ENCODE measurements around the gene ZNF200.
"Not testable (repeated sequence)": the region's sequence is repeated elsewhere in the genome, so short reads cannot be mapped to it uniquely, and the experiment has no call there.

The ZNF200 gene

DNA sequence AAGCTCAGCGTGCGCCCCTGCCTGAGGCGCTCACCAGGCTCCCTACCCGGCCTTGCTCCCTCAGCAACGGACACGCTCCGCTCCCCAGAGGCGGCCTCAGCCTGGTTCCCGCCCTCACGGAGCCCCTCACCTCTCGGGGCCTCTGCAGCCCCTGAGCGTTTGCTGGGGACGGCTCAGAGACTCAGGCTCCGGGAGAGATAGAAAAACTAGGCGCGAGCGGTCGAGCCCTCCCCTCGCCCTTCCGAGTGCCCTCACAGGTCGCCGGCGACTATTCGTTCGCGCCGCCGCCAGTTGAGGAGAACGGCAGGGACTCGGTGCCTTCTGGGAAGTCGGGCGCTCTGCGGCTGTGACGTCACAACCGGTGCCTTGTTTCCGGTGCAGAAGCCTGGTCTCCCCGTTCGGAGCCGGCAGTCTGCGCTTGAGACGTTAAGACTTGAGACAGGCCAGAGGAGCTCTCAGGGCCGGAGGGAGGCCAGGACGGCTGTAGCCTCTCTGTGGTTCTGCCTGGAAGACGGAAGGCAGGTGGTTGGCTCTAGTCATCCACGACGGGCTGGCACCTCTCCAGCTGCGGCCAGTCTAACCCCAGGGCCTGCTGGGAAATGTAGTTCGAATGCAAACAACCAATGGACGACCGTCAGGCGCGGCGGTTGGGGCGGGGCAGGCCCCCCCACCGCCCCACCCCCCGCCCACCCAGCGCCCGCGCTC lies at the start of gene ZNF200:
TSS of gene ZNF200 (minus strand) at position 302 of the 705 bp plus-strand sequence. CDS start 1,403 bp downstream, outside the sequence.
- peak; percentile 93 for DNase-seq

GRCh38 chr16:3283543-3284447 lies 48.8 kb upstream of the ZNF200 start:
- DNase-seq, result no peak

- peak; percentile 93 for DNase-seq
Measured at GRCh38 chr16:3282730-3283542, 48.0 kb upstream of the ZNF200 start, which contains the start of gene ZNF263. Gene ZNF263, plus strand, starts transcription at chr16:3283491. Its CDS starts 328 bp downstream, at chr16:3283819.

DNA sequence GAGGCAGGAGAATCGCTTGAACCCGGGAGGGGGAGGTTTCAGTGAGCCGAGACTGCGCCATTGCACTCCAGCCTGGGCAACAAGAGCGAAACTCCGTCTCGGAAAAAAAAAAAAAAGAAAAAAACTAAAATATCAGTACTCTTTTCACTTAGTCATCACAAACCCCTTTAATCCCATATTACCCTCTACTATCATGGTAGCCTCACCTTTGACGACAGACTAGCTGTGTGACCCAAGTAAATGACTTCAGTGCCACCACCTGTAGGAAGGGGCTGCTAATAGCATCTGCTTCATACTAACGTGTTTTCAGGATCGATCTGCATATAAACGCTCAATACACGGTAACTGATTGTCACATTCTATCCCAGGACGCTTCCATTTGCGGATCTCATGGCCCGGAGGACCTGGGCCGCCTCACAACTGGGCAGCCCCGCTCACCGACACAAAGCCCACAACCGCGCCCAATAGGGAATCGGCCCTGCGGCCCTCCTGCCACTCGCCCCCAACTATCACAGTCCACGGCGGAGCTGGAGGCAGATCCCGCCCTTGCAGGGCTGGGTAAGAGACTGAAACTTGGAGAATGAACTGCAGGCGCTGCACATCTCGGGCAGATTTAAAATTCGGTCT lies 47.3 kb upstream of the ZNF200 start:
- no peak for DNase-seq

DNA sequence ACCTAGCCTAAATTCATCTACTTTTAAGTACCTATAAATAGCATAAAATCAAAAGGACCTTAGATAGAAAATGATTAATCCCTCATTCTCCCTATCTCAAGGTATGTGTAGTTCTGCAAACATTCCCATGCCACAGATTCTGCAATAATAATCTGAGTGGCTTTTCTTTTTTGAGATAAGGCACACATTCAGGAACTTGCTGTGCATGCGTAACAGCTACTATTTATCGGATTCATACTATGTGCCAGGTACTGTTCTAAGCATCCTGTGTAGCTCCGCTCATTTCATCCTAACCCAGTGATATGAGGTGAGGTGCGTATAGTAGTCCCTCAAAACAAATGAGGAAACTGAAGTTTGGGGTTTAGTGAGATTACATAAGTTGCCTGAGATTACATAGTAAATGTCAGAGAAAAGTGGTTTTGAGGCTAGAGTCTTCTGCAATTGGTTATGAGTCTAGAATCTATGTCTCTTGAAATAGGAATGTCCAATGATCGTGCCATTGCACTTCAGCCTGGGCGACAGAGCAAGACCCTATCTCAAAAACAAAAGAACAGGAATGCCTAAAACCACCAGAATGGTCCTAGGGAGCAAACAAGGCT lies 46.4 kb upstream of the ZNF200 start:
- no peak for DNase-seq

- no peak for DNase-seq
Measured at GRCh38 chr16:3276679-3277078, 41.7 kb upstream of the ZNF200 start.

DNA sequence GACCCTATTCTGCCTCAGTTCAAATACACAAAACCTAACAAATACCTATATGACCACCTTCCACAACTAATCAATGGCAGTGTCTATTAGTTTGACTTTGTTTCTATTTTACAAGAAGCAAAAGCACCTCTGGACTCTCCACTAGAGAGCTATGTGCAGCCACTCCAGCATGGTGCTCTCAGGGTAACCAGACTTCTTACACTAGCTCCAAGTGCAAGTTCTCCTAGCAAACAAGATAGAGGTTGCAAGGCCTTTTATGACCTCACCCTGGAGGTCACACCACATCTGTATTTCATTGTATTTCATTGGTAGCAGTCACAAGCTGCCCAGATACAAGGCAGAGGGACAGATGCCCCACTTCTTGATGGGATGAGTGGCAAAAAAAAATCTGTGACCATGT lies 40.0 kb upstream of the ZNF200 start:
- DNase-seq, result no peak

GRCh38 chr16:3274490-3274889 lies 39.5 kb upstream of the ZNF200 start:
- no peak for DNase-seq

- DNase-seq, result not testable (repeated sequence)
Measured at GRCh38 chr16:3271281-3271680, 36.3 kb upstream of the ZNF200 start.

DNA sequence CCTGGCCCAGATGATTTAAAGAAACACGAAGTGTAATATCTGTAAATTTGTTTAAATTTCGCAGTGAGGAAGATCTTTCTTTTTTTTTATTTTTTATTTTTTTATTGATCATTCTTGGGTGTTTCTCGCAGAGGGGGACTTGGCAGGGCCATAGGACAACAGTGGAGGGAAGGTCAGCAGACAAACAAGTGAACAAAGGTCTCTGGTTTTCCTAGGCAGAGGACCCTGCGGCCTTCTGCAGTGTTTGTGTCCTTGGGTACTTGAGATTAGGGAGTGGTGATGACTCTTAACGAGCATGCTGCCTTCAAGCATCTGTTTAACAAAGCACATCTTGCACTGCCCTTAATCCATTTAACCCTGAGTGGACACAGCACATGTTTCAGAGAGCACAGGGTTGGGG lies 35.8 kb upstream of the ZNF200 start:
- not testable (repeated sequence) for DNase-seq

GRCh38 chr16:3268294-3268693 lies 33.3 kb upstream of the ZNF200 start:
- no peak for DNase-seq

DNA sequence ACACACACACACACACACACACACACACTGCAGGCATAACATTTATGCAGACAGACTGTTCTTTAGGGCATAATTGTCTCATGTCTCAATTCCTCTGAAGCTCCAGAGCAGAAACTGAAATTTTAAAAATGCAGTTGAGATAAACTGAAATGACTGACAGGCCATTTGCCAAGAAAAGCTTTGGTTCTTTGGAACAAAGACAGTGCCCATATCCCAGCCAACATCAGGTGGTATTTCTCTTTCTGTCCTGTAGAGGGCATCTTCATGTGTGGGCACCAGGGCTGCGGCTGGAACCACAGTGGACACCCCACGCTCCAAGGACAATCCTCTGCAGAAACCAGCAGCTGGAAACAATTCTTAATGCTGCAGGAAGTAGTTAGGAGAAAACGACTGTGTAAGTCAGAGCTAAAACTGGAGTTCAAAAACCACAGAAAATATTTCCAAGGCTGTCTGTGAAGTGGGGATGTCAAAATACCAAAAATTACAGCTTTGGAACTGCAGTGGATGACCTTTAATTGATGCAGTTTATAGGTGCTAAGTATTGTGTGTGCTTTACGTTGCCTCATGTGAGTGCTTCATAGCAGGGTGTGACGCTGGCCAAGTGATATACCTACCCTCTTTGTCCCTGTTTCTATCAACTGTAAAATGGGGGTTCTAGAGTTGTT lies 32.0 kb upstream of the ZNF200 start:
- DNase-seq, result no peak

DNA sequence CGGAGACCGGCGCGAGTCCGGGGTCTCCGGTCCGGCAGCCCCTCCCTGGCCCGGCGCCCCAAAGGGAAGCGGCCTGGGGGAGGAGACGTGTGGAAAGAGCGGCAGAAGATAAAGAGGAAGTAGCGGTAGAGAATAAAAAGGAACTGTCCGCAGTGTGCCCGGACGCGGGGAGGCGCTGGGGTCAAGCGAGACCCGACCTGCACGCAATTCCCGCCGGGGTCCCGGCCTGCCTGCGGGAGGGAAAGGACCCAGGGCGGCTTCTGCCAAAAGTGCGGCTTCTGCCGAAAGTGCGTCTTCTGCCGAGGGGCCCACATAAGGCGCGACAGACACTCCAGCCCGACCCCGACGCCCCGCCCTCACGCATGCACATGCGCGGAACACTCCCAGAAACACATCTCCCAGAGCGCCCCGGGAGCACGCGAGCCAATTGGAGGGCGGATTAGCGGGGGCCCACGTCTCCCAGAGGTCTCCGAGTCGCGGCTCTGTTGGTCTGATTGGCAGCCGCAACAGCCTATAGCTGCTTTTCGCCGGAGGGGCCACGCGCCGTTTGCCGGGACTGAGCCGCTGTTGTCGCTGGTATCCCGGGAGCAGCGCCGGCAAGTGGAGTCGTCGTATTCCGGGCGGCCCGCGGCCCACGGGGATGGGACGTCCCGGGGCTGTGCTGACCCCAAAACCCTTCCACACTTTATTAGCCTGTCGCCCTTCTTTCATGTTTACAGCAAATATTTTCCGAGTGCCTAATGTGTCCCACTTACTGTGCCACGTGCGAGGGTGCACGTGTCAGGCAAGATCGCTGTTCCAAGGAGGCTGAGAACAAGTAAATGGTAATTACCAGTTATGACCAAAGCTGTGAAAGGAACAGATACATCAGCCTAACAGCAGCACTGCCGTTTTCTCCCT lies 29.4 kb upstream of the ZNF200 start:
- DNase-seq, result peak; percentile 99

DNA sequence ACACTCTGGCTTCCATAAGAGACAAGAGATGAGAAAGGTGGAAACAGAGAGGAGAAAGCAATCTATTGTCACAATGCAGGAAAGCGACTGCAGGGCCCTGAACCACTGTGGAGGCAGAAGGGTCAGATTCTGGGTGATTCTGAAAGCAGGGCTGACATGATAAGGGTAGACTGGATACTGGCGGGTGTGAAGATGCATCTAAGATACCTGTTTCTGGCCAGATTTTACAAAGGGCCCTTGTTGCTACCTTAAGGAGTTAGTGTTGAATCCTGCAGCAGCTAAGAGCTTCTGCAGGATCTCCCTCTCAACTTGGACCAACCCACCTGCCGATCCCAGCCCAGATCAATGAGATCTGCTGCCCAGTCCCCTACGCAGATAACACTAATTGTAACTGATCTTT lies 27.6 kb upstream of the ZNF200 start:
- DNase-seq, result no peak

DNA sequence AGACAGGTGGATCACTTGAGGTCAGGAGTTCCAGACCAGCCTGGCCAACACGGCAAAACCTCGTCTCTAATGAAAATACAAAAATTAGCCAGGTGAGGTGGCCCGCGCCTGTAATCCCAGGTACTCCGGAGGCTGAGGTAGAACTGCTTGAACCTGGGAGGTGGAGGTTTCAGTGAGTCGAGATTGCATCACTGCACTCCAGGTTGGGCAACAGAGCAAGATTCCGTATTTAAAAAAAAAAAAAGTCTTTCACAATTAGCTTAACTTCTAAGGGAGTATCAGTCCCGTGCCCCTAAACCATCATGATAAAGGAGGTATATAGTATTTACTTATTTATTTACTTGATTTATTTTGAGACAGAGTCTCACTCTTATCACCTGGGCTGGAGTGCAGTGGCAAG lies 24.9 kb upstream of the ZNF200 start:
- no peak for DNase-seq

GRCh38 chr16:3256866-3257465 lies 22.0 kb upstream of the ZNF200 start:
- DNase-seq, result no peak

- DNase-seq, result no peak
Measured at GRCh38 chr16:3256146-3256865, 21.3 kb upstream of the ZNF200 start, which contains the start of gene MEFV. Gene MEFV, minus strand, starts transcription at chr16:3256633. Its CDS starts 46 bp downstream, at chr16:3256587.

GRCh38 chr16:3254309-3254708 lies 19.4 kb upstream of the ZNF200 start:
- DNase-seq, result no peak

DNA sequence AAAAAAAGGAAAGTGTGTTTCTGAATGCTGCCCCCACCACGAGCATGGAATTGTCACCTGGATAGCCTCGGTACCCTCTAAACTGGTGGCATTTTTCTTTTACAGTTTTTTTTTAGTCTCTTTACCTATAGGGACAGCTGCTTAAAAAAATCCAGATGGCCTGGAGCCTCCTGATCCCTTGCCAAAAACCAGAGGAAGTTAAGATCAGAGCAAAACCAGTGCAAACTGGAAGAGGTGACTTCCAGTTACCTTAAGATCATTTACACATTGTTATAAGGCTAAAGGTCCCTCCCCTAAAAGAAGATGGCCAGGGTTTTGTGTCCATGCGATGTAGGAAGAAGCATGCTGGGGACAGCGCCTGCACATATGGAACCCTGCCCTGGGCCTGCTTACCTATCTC lies 18.0 kb upstream of the ZNF200 start:
- no peak for DNase-seq

Measured in activated naive CD4-positive, alpha-beta T cell treated with anti-CD3 and anti-CD28 coated beads, Interleukin-2, amount 50 U/mL, for 16 hours (primary cell).